Stomach (tissue), 9 donors: ENCODE measurements around the gene PPP2R5C. TPM values are rescaled to one million over a fixed set of nuclear protein-coding genes. Genes with fewer than 3 reads are reported as not detected.
"Not testable (repeated sequence)": the region's sequence is repeated elsewhere in the genome, so short reads cannot be mapped to it uniquely, and the experiment has no call there.

Experiments
- DNase-seq, 2 donors: peaks; one replicate each; pipeline versions ENCODE4 v3.0.0 to v3.0.0-alpha.2; 2013 to 2019
- H3K27ac ChIP-seq, 5 donors: fragments of 200-600 bp in 4 of 5; sonication (generic) in 4 of 5; one replicate each; pipeline ENCODE4 v1.5.1; 2013 to 2019; ENCODE audit warnings: mild to moderate bottlenecking in 1 of 5, moderate library complexity in 1 of 5
- H3K27me3 ChIP-seq, 3 donors: fragments of 200-600 bp; sonication (generic); one replicate each; pipeline ENCODE4 v1.5.1; 2017 to 2019; ENCODE audit warnings: mixed run types in 1 of 3
- H3K36me3 ChIP-seq, 4 donors: fragments of 200-600 bp; sonication (generic); 1 replicate in 3 of 4; 2 replicates in 1 of 4; pipeline ENCODE4 v1.5.1; 2016 to 2019
- H3K4me1 ChIP-seq, 4 donors: fragments of 200-600 bp; sonication (generic); one replicate each; pipeline ENCODE4 v1.5.1; 2016 to 2019
- H3K4me3 ChIP-seq, 4 donors: fragments of 200-600 bp; sonication (generic) in 3 of 4; one replicate each; pipeline ENCODE4 v1.5.1; 2016 to 2019; ENCODE audit warnings: mild to moderate bottlenecking in 1 of 4
- H3K9me3 ChIP-seq, 4 donors: fragments of 200-600 bp; sonication (generic); one replicate each; pipeline ENCODE4 v1.5.1; 2016 to 2019
- CTCF ChIP-seq, 7 experiments: fragments of 450-650 bp in 4 of 7; fragments of 200-600 bp in 3 of 7; sonication (generic) in 3 of 7; IDR thresholded peaks; one replicate each; pipeline ENCODE4 v1.5.1; 2016 to 2019; ENCODE audit warnings: antibody characterized with exemption in 7 of 7, control low read depth in 2 of 7, mild to moderate bottlenecking in 1 of 7
- EP300 ChIP-seq: sonication (generic); formaldehyde crosslinking; IDR thresholded peaks from one replicate; pipeline ENCODE4 v1.6.1; 2017; ENCODE audit warnings: antibody characterized with exemption
- POLR2A ChIP-seq, 4 donors: fragments of 450-650 bp; IDR thresholded peaks; one replicate each; pipeline ENCODE4 v1.6.1; 2016; ENCODE audit warnings: antibody characterized with exemption in 4 of 4, control low read depth in 2 of 4, mild to moderate bottlenecking in 1 of 4, moderate library complexity in 1 of 4
- POLR2AphosphoS5 ChIP-seq, 3 donors: sonication (generic); formaldehyde crosslinking; IDR thresholded peaks; one replicate each; pipeline ENCODE4 v1.6.1; 2016; ENCODE audit warnings: antibody characterized with exemption in 3 of 3
- WGBS, 5 donors: extraction: QIAGEN DNeasy Blood & Tissue Kit in 3 of 5; methylation state at CpG; one replicate each; pipeline versions ENCODE4 v1.1.5 to v1.1.7; 2013 to 2018; 5-methylcytosine and 5-hydroxymethylcytosine counted together
- intact Hi-C: fragments of 100-400 bp; cut with DNase I; formaldehyde crosslinking; loops from one replicate; pipeline ENCODE4 v1.15.1; 2023; ENCODE audit warnings: low total_unique reads
- polyA plus RNA-seq, 3 donors: library from polyadenylated mRNA; stranded (reverse); fragments of 200-250 nt; gene quantifications; one replicate each; pipeline ENCODE4 v1.2.3, GENCODE V29; 2013
- total RNA-seq, 5 donors: library from RNA; depleted of rRNA; stranded (reverse); fragments of >200 nt; gene quantifications; one replicate each; pipeline versions ENCODE4 v1.1.0 to v1.2.3, GENCODE V29; 2014 to 2016
- donor health status: healthy with polysubstance abuse.
- donor health status: Bipolar disorder and iron deficiency.
- donor health status: healthy.

PPP2R5C gene
- total and polyA plus RNA-seq, 8 donors, result 19.7 to 175 (median 89.6) TPM

- peaks cover 0 to 22% (median 14%) of the 10 kb centered on the region in 4 donors for H3K4me1 ChIP-seq
- H3K27me3 ChIP-seq, result no peaks in the 10 kb centered on the region
- H3K36me3 ChIP-seq, result no peaks in the 10 kb centered on the region
- DNase-seq, result no peak
- H3K4me3 ChIP-seq, result no peak overlapping the region
- intact Hi-C loops, result no loop called here
- H3K27ac ChIP-seq, result no peak overlapping the region
- no peak for TF ChIP-seq POLR2AphosphoS5 (IDR thresholded peaks at IDR 0.05)
- no peak for TF ChIP-seq CTCF (IDR thresholded peaks at IDR 0.05)
- no peak for TF ChIP-seq EP300
- no peak for TF ChIP-seq POLR2A (IDR thresholded peaks at IDR 0.05)
- H3K9me3 ChIP-seq, result no peaks in the 10 kb centered on the region
- 74 to 79% (median 77%) methylated on average over 7 of the region's 7 CpGs for WGBS, 5 donors
Measured at GRCh38 chr14:101727611-101728366, 33.7 kb upstream of the PPP2R5C start.

GRCh38 chr14:101728367-101728742, 33.2 kb upstream of the PPP2R5C start:
- Histone ChIP-seq H3K9me3 (no peaks in the 10 kb centered on the region), H3K27ac (no peak overlapping the region), H3K36me3 (no peaks in the 10 kb centered on the region), H3K4me1 (peaks cover 0 to 22% (median 14%) of the 10 kb centered on the region in 4 donors), H3K27me3 (no peaks in the 10 kb centered on the region), H3K4me3 (no peak overlapping the region)
- intact Hi-C loops, result no loop called here
- TF ChIP-seq POLR2A (IDR thresholded peaks at IDR 0.05), result no peak
- TF ChIP-seq POLR2AphosphoS5 (IDR thresholded peaks at IDR 0.05), result no peak
- TF ChIP-seq CTCF (IDR thresholded peaks at IDR 0.05), result no peak
- TF ChIP-seq EP300, result no peak
- DNase-seq, result no peak
- WGBS, 5 donors, result 89 to 94% (median 91%) methylated on average over 10 of the region's 10 CpGs

- H3K27me3 ChIP-seq, result no peaks in the 10 kb centered on the region
- DNase-seq, result no peak
- H3K27ac ChIP-seq, result no peak overlapping the region
- peaks cover 0 to 22% (median 14%) of the 10 kb centered on the region in 4 donors for H3K4me1 ChIP-seq
- intact Hi-C loops, result no loop called here
- no peaks in the 10 kb centered on the region for H3K9me3 ChIP-seq
- no peak for TF ChIP-seq POLR2AphosphoS5 (IDR thresholded peaks at IDR 0.05)
- no peak for TF ChIP-seq EP300
- no peak for TF ChIP-seq POLR2A (IDR thresholded peaks at IDR 0.05)
- WGBS, 5 donors, result 87 to 93% (median 89%) methylated on average over 6 of the region's 6 CpGs
- H3K36me3 ChIP-seq, result no peaks in the 10 kb centered on the region
- H3K4me3 ChIP-seq, result no peak overlapping the region
Measured at GRCh38 chr14:101729382-101729781, 32.1 kb upstream of the PPP2R5C start.

GRCh38 chr14:101730157-101730556, 31.4 kb upstream of the PPP2R5C start:
- H3K4me3 ChIP-seq, DNase-seq, H3K36me3 ChIP-seq, intact Hi-C loops, H3K27me3 ChIP-seq, H3K9me3 ChIP-seq: not testable (repeated sequence)
- 83 to 92% (median 86%) methylated on average over 4 of the region's 4 CpGs for WGBS, 5 donors
- Histone ChIP-seq H3K4me1 (peaks cover 0 to 22% (median 14%) of the 10 kb centered on the region in 4 donors), H3K27ac (peak overlapping the region in 4 of 5 donors; percentile 74 to 86 (median 80))

- peak overlapping the region; percentile 74 to 86 (median 77) for H3K27ac ChIP-seq
- H3K4me3 ChIP-seq, result no peak overlapping the region
- 74 to 83% (median 76%) methylated on average over 3 of the region's 3 CpGs for WGBS, 5 donors
Measured at GRCh38 chr14:101730626-101731186, 30.8 kb upstream of the PPP2R5C start.

More at GRCh38 chr14:101730626-101731186, 30.8 kb upstream of the PPP2R5C start:
- H3K9me3 ChIP-seq, result no peaks in the 10 kb centered on the region
- H3K36me3 ChIP-seq, result no peaks in the 10 kb centered on the region
- H3K27me3 ChIP-seq, result no peaks in the 10 kb centered on the region
- TF ChIP-seq CTCF (IDR thresholded peaks at IDR 0.05), result no peak
- no peak for DNase-seq
- peaks cover 0 to 22% (median 14%) of the 10 kb centered on the region in 4 donors for H3K4me1 ChIP-seq
- intact Hi-C loops, result no loop called here
